IPS-20b (cell line): ENCODE measurements around the gene PON1.

Experiments used
- H3K27ac ChIP-seq: one replicate; pipeline ENCODE4 v1.5.1; 2013; ENCODE audit warnings: low read length
- H3K27me3 ChIP-seq: 2 replicates; pipeline ENCODE4 v1.6.1; 2013; ENCODE audit warnings: mild to moderate bottlenecking, low read length, inconsistent platforms; ENCODE audit not compliant: insufficient read depth
- H3K36me3 ChIP-seq: 2 replicates; pipeline ENCODE4 v1.6.1; 2013; ENCODE audit warnings: low read depth, mild to moderate bottlenecking, inconsistent platforms, low read length, moderate library complexity; ENCODE audit not compliant: insufficient read depth
- H3K4me1 ChIP-seq: 2 replicates; pipeline ENCODE4 v1.6.1; 2013; ENCODE audit warnings: mild to moderate bottlenecking, control low read depth, inconsistent platforms, low read length, moderate library complexity; ENCODE audit not compliant: insufficient read depth
- H3K4me3 ChIP-seq: 2 replicates; pipeline ENCODE4 v1.5.1; 2013; ENCODE audit warnings: mild to moderate bottlenecking, low read length, inconsistent platforms
- H3K9ac ChIP-seq: 2 replicates; pipeline ENCODE4 v1.6.1; 2013; ENCODE audit warnings: low read depth, mild to moderate bottlenecking, inconsistent platforms, low read length, moderate library complexity
- H3K9me3 ChIP-seq: 2 replicates; pipeline ENCODE4 v1.6.1; 2013; ENCODE audit warnings: mild to moderate bottlenecking, low read depth, low read length, inconsistent platforms; ENCODE audit not compliant: insufficient read depth

The PON1 gene

DNA sequence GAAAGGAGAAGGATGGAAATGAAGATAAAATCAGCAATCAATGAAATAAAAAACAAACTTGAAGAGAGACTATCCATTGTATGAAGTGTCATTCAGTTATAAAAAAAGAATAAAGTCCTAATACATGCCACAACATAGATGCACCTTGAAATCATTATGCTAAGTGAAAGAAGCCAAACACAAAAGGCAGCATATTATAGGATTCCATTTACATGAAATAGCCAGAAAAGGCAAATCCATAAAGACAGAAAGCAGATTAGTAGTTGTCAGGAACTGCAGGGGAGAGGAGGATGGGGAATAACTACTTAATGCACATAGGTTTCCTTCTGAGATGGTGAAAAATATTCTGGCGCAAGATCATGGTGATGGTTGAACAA is 6.6 kb upstream of the PON1 start:
- Histone ChIP-seq H3K9ac (no peak overlapping the region), H3K27ac (no peak overlapping the region), H3K27me3 (no peaks in the 10 kb centered on the region), H3K36me3 (no peaks in the 10 kb centered on the region), H3K4me3 (no peak overlapping the region), H3K9me3 (no peaks in the 10 kb centered on the region), H3K4me1 (peaks cover 10% of the 10 kb centered on the region; the same call in 1 of the 2 replicates)

GRCh38 chr7:95330204-95330960 is 6.0 kb upstream of the PON1 start:
- Histone ChIP-seq H3K27me3 (peaks cover 5% of the 10 kb centered on the region; the same call in 1 of the 2 replicates), H3K36me3 (no peaks in the 10 kb centered on the region), H3K9me3 (no peaks in the 10 kb centered on the region), H3K4me1 (peaks cover 10% of the 10 kb centered on the region; the same call in 1 of the 2 replicates), H3K27ac (no peak overlapping the region), H3K9ac (no peak overlapping the region), H3K4me3 (no peak overlapping the region)

- Histone ChIP-seq H3K36me3 (no peaks in the 10 kb centered on the region), H3K27me3 (peaks cover 25% of the 10 kb centered on the region), H3K4me1 (peaks cover 13% of the 10 kb centered on the region; the same call in 1 of the 2 replicates), H3K27ac (no peak overlapping the region), H3K9me3 (no peaks in the 10 kb centered on the region), H3K9ac (no peak overlapping the region), H3K4me3 (no peak overlapping the region)
These were observed 3.0 kb upstream of the PON1 start for GRCh38 chr7:95327356-95327755.

- peaks cover 3% of the 10 kb centered on the region; the same call in 1 of the 2 replicates for H3K4me1 ChIP-seq
- peak overlapping the region; percentile 61; the same call in 1 of the 2 replicates for H3K4me3 ChIP-seq
- H3K9me3 ChIP-seq: no peaks in the 10 kb centered on the region
- H3K27me3 ChIP-seq: peaks cover 25% of the 10 kb centered on the region
- no peak overlapping the region for H3K27ac ChIP-seq
- H3K36me3 ChIP-seq: no peaks in the 10 kb centered on the region
- peak overlapping the region; percentile 44; the same call in 1 of the 2 replicates for H3K9ac ChIP-seq
These were observed 762 bp downstream of the PON1 start for GRCh38 chr7:95323410-95324129.

- Histone ChIP-seq H3K9ac (no peak overlapping the region), H3K4me3 (no peak overlapping the region), H3K27ac (no peak overlapping the region), H3K36me3 (no peaks in the 10 kb centered on the region), H3K4me1 (peaks cover 3% of the 10 kb centered on the region; the same call in 1 of the 2 replicates), H3K9me3 (no peaks in the 10 kb centered on the region), H3K27me3 (peaks cover 25% of the 10 kb centered on the region)
These were observed 1.5 kb downstream of the PON1 start for GRCh38 chr7:95322854-95323253.

DNA sequence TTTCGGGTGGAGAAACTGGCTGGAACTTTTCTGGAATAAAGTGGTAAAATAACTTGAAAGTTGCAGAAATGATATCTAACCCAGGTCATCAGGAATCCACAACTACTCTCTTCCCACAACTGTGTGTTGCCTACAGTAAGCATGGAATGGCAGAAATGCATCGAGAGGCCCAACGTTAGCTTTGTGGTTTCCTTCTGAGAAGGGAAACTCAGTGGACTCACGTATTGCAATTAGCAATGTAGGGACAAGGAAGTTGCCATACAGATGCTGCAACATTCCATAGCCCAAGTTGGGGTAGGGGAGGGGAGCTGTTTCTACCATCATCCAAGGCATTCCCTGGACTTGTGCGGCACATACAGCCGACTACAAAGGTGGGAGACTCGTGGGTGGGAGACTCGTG is 1.9 kb downstream of the PON1 start:
- no peak overlapping the region for H3K9ac ChIP-seq
- H3K4me1 ChIP-seq: peaks cover 3% of the 10 kb centered on the region; the same call in 1 of the 2 replicates
- H3K9me3 ChIP-seq: no peaks in the 10 kb centered on the region
- peaks cover 25% of the 10 kb centered on the region for H3K27me3 ChIP-seq
- H3K27ac ChIP-seq: no peak overlapping the region
- no peaks in the 10 kb centered on the region for H3K36me3 ChIP-seq
- no peak overlapping the region for H3K4me3 ChIP-seq

- H3K27me3 ChIP-seq: peaks cover 25% of the 10 kb centered on the region
- no peaks in the 10 kb centered on the region for H3K9me3 ChIP-seq
- H3K4me3 ChIP-seq: no peak overlapping the region
- H3K9ac ChIP-seq: no peak overlapping the region
- no peak overlapping the region for H3K27ac ChIP-seq
- H3K36me3 ChIP-seq: no peaks in the 10 kb centered on the region
- H3K4me1 ChIP-seq: peaks cover 3% of the 10 kb centered on the region; the same call in 1 of the 2 replicates
These were observed 2.6 kb downstream of the PON1 start for GRCh38 chr7:95321720-95322119.

GRCh38 chr7:95320651-95321050 is 3.7 kb downstream of the PON1 start:
- H3K9ac ChIP-seq: no peak overlapping the region
- peaks cover 23% of the 10 kb centered on the region for H3K27me3 ChIP-seq
- no peak overlapping the region for H3K27ac ChIP-seq

DNA sequence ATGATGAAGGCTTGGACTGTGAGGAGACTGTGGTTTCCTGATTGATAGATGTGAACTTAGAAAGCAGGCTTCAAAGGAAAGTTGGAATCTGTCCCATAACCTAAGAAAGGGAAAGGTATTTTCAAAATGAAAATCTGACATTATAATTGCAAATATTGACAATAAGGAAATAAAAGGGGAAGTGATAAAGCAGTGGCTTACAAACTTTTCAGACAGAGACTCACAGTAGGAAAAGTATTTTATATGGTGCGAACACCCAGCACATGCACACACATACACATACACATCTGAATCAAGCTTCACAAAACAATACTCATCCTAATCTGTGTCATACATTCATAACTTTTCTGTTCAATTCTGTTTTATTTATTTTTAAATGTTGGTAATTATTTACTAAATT is 4.8 kb downstream of the PON1 start:
- Histone ChIP-seq H3K27ac (no peak overlapping the region), H3K9me3 (no peaks in the 10 kb centered on the region), H3K9ac (no peak overlapping the region), H3K4me3 (no peak overlapping the region), H3K36me3 (no peaks in the 10 kb centered on the region), H3K4me1 (peaks cover 3% of the 10 kb centered on the region; the same call in 1 of the 2 replicates), H3K27me3 (peaks cover 12% of the 10 kb centered on the region)

More at GRCh38 chr7:95320651-95321050, 3.7 kb downstream of the PON1 start:
- Histone ChIP-seq H3K36me3 (no peaks in the 10 kb centered on the region), H3K4me3 (no peak overlapping the region), H3K4me1 (peaks cover 3% of the 10 kb centered on the region; the same call in 1 of the 2 replicates), H3K9me3 (no peaks in the 10 kb centered on the region)

DNA sequence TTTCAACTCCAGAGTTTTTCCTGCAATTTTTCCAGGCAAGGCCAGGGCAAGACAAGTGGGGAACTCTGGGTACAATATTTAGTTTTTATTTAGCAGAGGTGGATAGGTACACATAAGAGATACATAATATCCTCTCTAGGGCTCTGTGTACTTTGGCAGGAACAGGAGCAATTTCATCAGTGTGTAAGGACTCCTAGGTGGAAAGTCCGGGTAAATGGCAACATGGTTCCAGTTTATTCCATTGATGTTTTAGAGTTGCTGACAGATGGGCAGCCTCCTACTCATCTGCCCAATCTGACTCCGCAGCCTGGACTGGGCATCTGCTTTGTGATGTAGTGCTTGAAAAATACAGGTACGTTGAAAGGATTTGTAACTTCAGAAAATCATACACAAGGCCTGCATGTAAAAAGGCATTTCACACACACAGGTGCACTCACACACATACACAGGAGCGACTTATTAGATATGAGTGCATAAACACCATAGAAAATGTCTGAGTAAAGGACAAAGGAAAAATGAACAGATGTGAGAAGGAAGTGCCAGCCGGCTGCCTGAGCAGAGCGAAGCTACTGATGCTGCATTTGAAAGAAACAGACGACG is 5.7 kb downstream of the PON1 start:
- H3K9ac ChIP-seq: no peak overlapping the region
- H3K27ac ChIP-seq: no peak overlapping the region
- H3K4me1 ChIP-seq: no peaks in the 10 kb centered on the region
- H3K4me3 ChIP-seq: no peak overlapping the region
- H3K27me3 ChIP-seq: peaks cover 2% of the 10 kb centered on the region; the same call in 1 of the 2 replicates
- no peaks in the 10 kb centered on the region for H3K36me3 ChIP-seq
- H3K9me3 ChIP-seq: no peaks in the 10 kb centered on the region

GRCh38 chr7:95317966-95318365 is 6.4 kb downstream of the PON1 start:
- H3K27me3 ChIP-seq: no peaks in the 10 kb centered on the region
- no peak overlapping the region for H3K4me3 ChIP-seq
- no peaks in the 10 kb centered on the region for H3K36me3 ChIP-seq
- H3K9me3 ChIP-seq: no peaks in the 10 kb centered on the region
- no peaks in the 10 kb centered on the region for H3K4me1 ChIP-seq
- no peak overlapping the region for H3K9ac ChIP-seq
- H3K27ac ChIP-seq: no peak overlapping the region
